HepG2 (cell line): ENCODE results near the gene PTGDR2. TPM values are rescaled to one million over a fixed set of nuclear protein-coding genes. Genes with fewer than 3 reads are reported as not detected.

Experiments
- DRAP1 ChIP-seq: IDR thresholded peaks from 2 replicates; pipeline ENCODE4 v1.6.1; 2016; ENCODE audit warnings: missing genetic modification reagents, missing compliant biosample characterization
- PRDM15 ChIP-seq: sonication (generic); formaldehyde crosslinking; IDR thresholded peaks from 2 replicates; pipeline ENCODE4 v1.4.0; 2020; ENCODE audit warnings: missing genetic modification reagents
- PTBP1 ChIP-seq: fragments of 200-400 bp; formaldehyde crosslinking; IDR thresholded peaks from 2 replicates; pipeline ENCODE4 v1.6.1; 2018; ENCODE audit warnings: low read length, low read depth; ENCODE audit not compliant: poor library complexity, severe bottlenecking
- ZC3H13 ChIP-seq: sonication (generic); formaldehyde crosslinking; IDR thresholded peaks from 2 replicates; pipeline ENCODE4 v1.8.1; 2023; ENCODE audit warnings: mild to moderate bottlenecking, missing genetic modification reagents, moderate library complexity
- ZNF740 ChIP-seq: sonication (generic); formaldehyde crosslinking; IDR thresholded peaks from 2 replicates; pipeline ENCODE4 v1.4.0; 2020; ENCODE audit warnings: missing genetic modification reagents
- ZNF891 ChIP-seq: sonication (generic); formaldehyde crosslinking; IDR thresholded peaks from 2 replicates; pipeline ENCODE4 v1.5.0; 2020; ENCODE audit warnings: mild to moderate bottlenecking, missing genetic modification reagents
- polyA plus RNA-seq, 8 experiments: library from polyadenylated mRNA; depleted of rRNA in 3 of 8; stranded (reverse) in 7 of 8; unstranded in 1 of 8; fragments of >200 nt; fragmentation: Illumina TruSeq in 4 of 8; extraction: Trizol in 4 of 8; gene quantifications; 2 replicates each; pipeline versions ENCODE4 v1.2.1 to v1.2.3, GENCODE V29; 2011 to 2016; ENCODE audit warnings: low read depth in 4 of 8, missing spikeins in 1 of 8, mixed read lengths in 1 of 8; ENCODE audit not compliant: insufficient read depth in 1 of 8
- total RNA-seq, 5 experiments: library from RNA; depleted of rRNA; stranded (reverse); fragments of >200 nt; fragmentation: Illumina TruSeq; extraction: Trizol; gene quantifications; 2 replicates each; pipeline ENCODE4 v1.2.3, GENCODE V29; 2016; ENCODE audit warnings: low read depth in 1 of 5

The PTGDR2 gene
- total and polyA plus RNA-seq, 2 of the 13 experiments (the other 11 are each of a cell fraction or from before 2014, with no cell fraction given), result 1.9 to 2.5 TPM

GRCh38 chr11:60834742-60835533, 20.8 kb downstream of the PTGDR2 start (continued):
- TF ChIP-seq PRDM15 (CRISPR knock-in tag) (no peak), ZC3H13 (CRISPR knock-in tag) (no peak), ZNF891 (no peak), ZNF740 (CRISPR knock-in tag) (no peak), PTBP1 (no peak), DRAP1 (CRISPR knock-in tag) (no peak)
- TF ChIP-seq, all 625 proteins: peak for 0
